ENCODE measurements around the gene FGF10. TPM values are rescaled to one million over a fixed set of nuclear protein-coding genes. Genes with fewer than 3 reads are reported as not detected.
A peak's percentile ranks its signal among the peaks of the same experiment; 100 is the strongest.

Gene FGF10
- total RNA-seq (1 to 10 TPM; 5.7 to 8.5 (median 6.5) TPM), polyA plus RNA-seq (1 to 10 TPM; 1.8 to 3.8 TPM)

DNA sequence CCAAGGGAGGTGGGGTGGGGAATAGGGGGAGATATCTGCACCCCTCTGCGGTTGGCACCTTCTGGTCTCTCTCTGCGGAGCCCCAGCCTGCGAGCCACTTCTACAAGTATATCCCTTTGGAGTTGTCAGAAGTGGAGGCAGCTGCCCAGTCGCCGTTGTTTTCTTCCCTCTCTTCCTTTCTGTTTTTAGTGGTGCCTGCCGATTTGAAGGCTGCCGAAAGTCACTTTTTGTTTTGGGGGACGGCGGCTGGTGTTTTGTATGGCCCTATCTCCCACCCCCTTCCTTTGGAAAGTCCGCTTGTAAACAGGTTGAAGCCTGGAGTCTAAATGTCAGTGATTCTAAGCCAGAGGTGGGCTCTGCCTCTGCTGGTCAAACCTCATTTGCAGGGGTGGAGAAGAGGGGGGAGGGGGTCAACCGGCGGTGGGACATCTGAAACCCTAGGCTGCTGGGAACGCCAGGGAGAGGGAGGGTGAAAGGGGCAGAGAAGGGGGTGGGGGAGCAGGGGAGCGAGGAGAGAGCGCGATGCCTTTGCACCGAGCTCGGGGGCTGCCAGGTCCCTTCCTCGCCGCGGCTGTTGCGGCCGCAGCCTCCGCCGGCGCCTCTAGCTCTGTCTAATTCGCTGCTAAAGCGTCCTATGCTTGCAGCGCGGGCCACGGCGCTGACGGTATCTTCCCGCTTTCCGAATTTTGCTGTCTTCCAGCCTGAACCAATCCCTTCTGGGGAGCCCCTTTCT lies at the start of gene FGF10:
TSS of gene FGF10 (minus strand) at position 331 of the 733 bp plus-strand sequence. CDS start 738 bp downstream, outside the sequence.
- intact Hi-C loops (cut with DNase I) = no loop called here
- ATAC-seq (peak; percentile 55 to 72 (median 65)), FAIRE-seq (no peak), DNase-seq (peak; percentile 25 to 80 (median 60))
- WGBS, 2 donors = 0 to 1% methylated on average over 32 to 35 of the region's 35 CpGs
- TF ChIP-seq, protein P1, sequence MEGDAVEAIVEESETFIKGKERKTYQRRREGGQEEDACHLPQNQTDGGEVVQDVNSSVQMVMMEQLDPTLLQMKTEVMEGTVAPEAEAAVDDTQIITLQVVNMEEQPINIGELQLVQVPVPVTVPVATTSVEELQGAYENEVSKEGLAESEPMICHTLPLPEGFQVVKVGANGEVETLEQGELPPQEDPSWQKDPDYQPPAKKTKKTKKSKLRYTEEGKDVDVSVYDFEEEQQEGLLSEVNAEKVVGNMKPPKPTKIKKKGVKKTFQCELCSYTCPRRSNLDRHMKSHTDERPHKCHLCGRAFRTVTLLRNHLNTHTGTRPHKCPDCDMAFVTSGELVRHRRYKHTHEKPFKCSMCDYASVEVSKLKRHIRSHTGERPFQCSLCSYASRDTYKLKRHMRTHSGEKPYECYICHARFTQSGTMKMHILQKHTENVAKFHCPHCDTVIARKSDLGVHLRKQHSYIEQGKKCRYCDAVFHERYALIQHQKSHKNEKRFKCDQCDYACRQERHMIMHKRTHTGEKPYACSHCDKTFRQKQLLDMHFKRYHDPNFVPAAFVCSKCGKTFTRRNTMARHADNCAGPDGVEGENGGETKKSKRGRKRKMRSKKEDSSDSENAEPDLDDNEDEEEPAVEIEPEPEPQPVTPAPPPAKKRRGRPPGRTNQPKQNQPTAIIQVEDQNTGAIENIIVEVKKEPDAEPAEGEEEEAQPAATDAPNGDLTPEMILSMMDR (IDR thresholded peaks at IDR 0.05) = no peak
- Histone ChIP-seq H3K4me3 (peak within 1 kb of the TSS; percentile 33 to 56 (median 46)), H3K9me3 (no peaks in the 10 kb centered on the region), H3K4me1 (peaks cover 4 to 17% (median 4%) of the 10 kb centered on the region in 3 donors), H3K27ac (peak within 1 kb of the TSS; percentile 51 to 91 (median 74)), H3K27me3 (no peaks in the 10 kb centered on the region), H3K36me3 (no peaks in the 10 kb centered on the region)

DNA sequence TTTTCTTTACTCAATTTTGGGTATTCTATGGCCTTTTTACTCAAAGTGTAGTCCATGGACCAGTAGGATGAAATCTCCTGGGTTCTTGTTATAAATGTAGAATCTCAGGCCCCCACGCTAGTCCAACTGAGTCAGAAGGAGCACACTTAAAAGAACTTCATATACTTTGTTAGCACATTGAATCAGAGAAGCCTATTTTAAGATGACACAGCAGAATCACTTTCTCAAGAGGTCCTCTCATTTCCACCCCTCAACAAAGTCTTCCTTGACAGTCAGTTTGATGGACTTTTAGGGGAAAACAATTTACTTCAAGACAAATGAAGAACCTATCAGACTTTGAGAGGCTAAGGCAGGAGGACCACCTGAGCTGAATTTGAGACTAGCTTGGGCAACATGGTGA lies 37.7 kb upstream of the FGF10 start:
- DNase-seq (no peak), ATAC-seq (no peak), FAIRE-seq (no peak)
- 85 to 90% methylated on average over 1 of the region's 1 CpG for WGBS, 2 donors
- Histone ChIP-seq H3K4me3 (no peak overlapping the region), H3K27ac (no peak overlapping the region), H3K36me3 (no peaks in the 10 kb centered on the region), H3K9me3 (no peaks in the 10 kb centered on the region), H3K27me3 (no peaks in the 10 kb centered on the region), H3K4me1 (no peaks in the 10 kb centered on the region)
- TF ChIP-seq, protein P1 (IDR thresholded peaks at IDR 0.05) = no peak
- intact Hi-C loops (cut with DNase I) = no loop called here

DNA sequence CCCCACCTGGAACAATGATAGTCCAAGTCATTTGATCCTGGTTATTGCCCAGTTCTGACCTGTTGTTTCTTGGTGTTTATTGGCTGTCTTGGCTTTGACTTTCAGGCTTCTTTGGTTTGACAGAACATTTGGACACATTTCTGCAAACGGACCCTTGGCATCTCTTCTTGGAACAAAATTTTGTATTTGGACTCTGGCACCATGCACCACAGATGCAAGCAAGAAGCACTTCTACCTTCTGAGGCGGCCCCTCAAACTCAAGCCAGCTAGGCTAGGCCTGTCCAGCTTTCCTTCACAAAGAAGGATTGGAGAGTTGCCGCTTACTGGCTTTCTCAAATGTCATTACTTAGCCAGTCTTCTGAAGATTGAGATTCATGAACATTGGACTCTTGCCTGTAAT lies 23.1 kb upstream of the FGF10 start:
- 82 to 85% methylated on average over 3 of the region's 3 CpGs for WGBS, 2 donors

DNA sequence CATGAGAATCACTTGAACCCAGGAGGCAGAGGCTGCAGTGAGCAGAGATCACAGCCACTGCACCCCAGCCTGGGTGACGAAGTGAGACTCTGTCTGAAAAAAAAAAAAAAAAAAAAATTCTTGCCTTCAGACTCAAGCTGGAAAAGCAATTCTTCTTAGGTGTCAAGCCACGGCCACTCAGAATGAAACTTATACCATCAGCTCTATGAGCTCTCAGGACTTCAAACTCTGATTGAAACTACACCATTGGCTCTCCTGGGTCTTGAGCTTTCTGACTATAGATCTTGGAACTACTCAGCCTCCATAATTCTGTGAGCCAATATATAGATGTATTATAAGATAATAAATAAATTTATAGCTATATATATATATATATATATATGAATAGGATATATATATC lies 12.9 kb upstream of the FGF10 start:
- H3K27me3 ChIP-seq = no peaks in the 10 kb centered on the region
- TF ChIP-seq, protein P1 (IDR thresholded peaks at IDR 0.05) = no peak
- intact Hi-C loops (cut with DNase I) = no loop called here
- peaks cover 0 to 7% (median 0%) of the 10 kb centered on the region in 3 donors for H3K4me1 ChIP-seq
- H3K9me3 ChIP-seq = no peaks in the 10 kb centered on the region
- WGBS, 2 donors = 85 to 94% methylated on average over 2 of the region's 2 CpGs
- no peak for ATAC-seq
- no peaks in the 10 kb centered on the region for H3K36me3 ChIP-seq
- H3K4me3 ChIP-seq = no peak overlapping the region
- no peak for FAIRE-seq
- no peak for DNase-seq
- no peak overlapping the region for H3K27ac ChIP-seq

More for the DNA sequence above, 23.1 kb upstream of the FGF10 start:
- Histone ChIP-seq H3K9me3 (no peaks in the 10 kb centered on the region), H3K27ac (no peak overlapping the region), H3K4me1 (no peaks in the 10 kb centered on the region), H3K36me3 (no peaks in the 10 kb centered on the region), H3K4me3 (no peak overlapping the region), H3K27me3 (no peaks in the 10 kb centered on the region)
- intact Hi-C loops (cut with DNase I) = no loop called here
- DNase-seq = no peak
- FAIRE-seq = no peak
- TF ChIP-seq, protein P1 (IDR thresholded peaks at IDR 0.05) = no peak
- no peak for ATAC-seq

DNA sequence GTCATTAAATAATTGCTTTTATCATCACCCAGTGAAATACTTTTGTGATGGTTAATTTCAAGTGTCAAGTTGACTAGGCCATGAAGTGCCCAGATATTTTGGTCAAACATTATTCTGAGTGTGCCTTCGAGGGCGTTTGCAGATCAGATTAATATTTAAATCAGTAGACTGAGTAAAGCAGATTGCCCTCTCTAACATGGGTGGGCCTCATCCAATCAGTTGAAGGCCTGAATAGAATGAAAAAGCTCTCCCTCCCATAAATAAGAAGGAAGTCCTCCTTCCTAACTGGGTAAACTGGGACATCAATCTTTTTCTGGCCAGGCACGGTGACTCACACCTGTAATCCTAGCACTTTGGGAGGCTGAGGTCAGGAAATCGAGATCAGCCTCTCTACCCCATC lies 12.4 kb upstream of the FGF10 start:
- H3K4me3 ChIP-seq = no peak overlapping the region
- ATAC-seq (no peak), DNase-seq (no peak), FAIRE-seq (no peak)
- H3K27me3 ChIP-seq = no peaks in the 10 kb centered on the region
- no peak overlapping the region for H3K27ac ChIP-seq
- 68% methylated on average over 4 of the region's 4 CpGs for WGBS, 2 donors
- no peaks in the 10 kb centered on the region for H3K9me3 ChIP-seq
- peaks cover 0 to 7% (median 3%) of the 10 kb centered on the region in 3 donors for H3K4me1 ChIP-seq
- TF ChIP-seq, protein P1 (IDR thresholded peaks at IDR 0.05) = no peak
- intact Hi-C loops (cut with DNase I) = no loop called here
- no peaks in the 10 kb centered on the region for H3K36me3 ChIP-seq
